GM21447 (cell line): Measurements from ENCODE around the gene MEIOC.
A peak's percentile ranks its signal among the peaks of the same experiment; 100 is the strongest.

Experiments used
- ATAC-seq: cut with Tn5 transposase; IDR thresholded peaks from one replicate; pipeline ENCODE4 v1.9.1; 2021; ENCODE audit not compliant: unreplicated experiment

MEIOC gene

DNA sequence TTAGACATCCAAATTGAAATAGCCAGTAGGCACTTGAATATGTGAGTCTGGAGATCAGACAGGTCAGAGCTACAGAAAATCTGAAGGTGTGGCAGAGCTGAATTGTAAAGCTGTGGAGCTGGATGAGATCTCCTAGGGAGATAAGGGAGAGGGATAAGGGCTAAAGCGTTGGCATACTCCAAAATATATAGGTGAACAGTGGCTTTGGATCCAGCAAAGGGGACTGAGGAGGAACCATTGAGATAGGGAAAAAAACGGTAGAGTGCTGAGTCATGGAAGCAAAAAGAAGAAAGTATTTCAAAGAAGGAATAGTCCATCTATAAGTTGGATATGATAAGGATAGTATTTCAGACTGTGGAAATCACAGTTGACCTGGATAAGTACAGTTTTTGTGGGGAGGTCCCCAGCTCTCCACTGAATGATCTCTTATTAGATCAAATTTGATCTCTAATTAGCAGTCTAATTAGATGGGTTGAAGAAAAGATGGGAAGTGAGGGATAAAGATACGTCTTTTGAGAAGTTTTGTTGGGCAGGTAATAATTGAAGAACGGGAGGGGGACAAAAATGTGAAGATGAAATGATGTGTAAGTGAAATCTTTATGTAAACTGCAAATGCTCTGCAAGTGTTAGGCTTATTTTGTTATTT lies 51.6 kb downstream of the MEIOC start:
- ATAC-seq, result peak; percentile 19

DNA sequence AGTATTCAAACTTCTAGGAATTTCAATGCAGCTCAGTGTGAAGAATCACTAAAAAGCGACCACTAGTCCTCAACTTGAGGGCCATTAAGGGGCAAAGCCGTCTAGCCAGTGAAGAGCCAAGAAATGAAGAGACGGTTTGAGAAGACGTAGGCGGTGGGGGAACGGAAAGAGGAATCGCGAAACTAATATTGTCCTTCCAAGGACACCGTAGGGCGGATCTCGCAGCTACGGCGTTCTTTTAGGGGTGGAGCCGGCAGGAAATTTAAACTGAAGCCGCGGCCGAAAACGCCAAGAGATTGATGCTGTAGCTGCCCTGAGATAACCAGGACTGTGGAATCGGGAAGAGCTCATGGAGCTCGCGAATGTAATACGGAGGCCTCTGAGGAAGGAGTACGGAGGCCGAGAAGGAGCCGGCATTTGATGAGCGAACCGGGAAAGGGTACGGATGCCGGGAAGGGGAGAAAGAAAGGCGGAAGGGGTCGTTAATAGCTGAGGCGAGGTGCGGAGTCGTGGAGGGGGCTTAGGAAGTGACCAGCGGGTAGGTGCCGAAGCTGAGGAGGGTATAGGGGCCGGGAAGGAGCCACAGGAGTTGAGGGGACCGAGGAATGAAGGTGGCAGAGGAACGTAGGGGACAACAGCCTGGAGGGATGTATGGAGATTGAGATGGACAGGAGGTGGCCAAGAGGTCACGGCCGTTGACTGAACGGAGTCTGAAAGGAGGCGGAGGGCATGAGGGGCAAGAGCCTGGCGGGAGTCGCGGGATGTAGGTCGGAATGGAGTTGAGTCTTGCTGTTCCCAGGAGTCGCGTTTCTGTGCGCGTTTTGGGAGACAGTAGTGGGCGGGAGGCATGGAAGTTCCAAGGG lies 52.4 kb downstream of the MEIOC start, which contains the start of gene DBF4B:
DBF4B (plus strand) TSS at position 265 of the 863 bp plus-strand sequence; CDS start at position 421, 156 bp downstream.
- peak; percentile 75 for ATAC-seq

DNA sequence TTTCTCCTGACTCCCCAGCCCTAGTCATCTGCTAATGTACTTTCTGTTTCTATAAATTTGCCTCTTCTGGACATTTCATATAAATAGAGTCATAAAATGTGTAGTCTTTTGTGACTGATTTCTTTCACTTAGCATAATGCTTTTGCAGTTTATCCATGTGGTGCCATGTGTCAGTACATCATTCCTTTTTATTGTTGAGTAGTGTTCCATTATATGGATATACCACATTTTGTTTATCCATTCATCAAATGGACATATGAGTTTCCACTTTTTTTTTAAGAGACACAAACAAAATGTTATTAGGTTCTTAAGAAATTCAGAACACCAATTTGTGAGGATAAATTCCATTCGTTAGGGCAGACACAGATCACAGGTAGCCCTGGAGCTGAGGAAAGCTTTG lies 63.2 kb downstream of the MEIOC start:
- ATAC-seq, result no peak

DNA sequence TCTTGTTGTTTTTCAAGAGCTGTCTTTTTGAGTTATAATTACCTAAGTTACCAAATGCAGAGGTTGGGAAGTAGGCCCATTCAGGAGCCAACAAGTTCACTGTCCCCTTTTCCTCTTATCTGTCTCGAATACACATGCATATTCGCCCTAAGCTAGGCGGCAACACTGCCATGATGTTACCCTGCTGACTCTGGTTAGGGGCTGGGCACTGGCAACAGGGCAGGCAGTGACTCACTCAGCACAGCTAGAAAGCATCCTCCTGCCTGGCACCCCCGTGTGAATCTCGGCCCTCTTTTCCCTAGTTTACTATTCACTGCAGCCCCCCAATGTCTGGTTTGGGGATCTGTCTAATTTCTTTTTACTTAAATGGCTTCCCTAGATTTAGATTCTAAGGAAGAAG lies 66.0 kb downstream of the MEIOC start:
- no peak for ATAC-seq
